PC-9 (cell line): ENCODE results near the gene LAMTOR5. TPM values are rescaled to one million over a fixed set of nuclear protein-coding genes. Genes with fewer than 3 reads are reported as not detected.

Experiments used
- BruUV-seq: library from RNA; stranded (reverse); fragments of 400-500 nt; replicated peaks from 2 replicates; lab custom pipeline; 2021; lab: Mats Ljungman, UMichigan
- CTCF ChIA-PET: fragments of 300-600 bp; sonication (Branson Sonifier 250); formaldehyde crosslinking; loops from one replicate; lab custom pipeline; 2022; ENCODE audit warnings: antibody characterized with exemption; lab: Charles Lee
- POLR2A ChIA-PET: fragments of 300-600 bp; sonication (Branson Sonifier 250); formaldehyde crosslinking; loops from one replicate; lab custom pipeline; 2022; ENCODE audit warnings: antibody characterized with exemption; ENCODE audit not compliant: unreplicated experiment; lab: Charles Lee
- DNase-seq, 2 experiments: peaks; one replicate each; pipeline versions ENCODE4 v3.0.0 to v3.0.0-alpha.2; 2015 to 2022; ENCODE audit warnings: mixed read lengths in 1 of 2
- H2AFZ ChIP-seq: fragments of 200-600 bp; sonication (generic); 2 replicates; pipeline ENCODE4 v1.8.1; 2017; ENCODE audit warnings: antibody characterized with exemption
- H3F3A ChIP-seq: fragments of 200-600 bp; sonication (generic); 2 replicates; pipeline ENCODE4 v1.8.1; 2017; ENCODE audit warnings: antibody characterized with exemption, mild to moderate bottlenecking, low read depth; ENCODE audit not compliant: insufficient read depth
- H3K27ac ChIP-seq: fragments of 200-600 bp; sonication (generic); 2 replicates; pipeline ENCODE4 v1.6.1; 2016; ENCODE audit warnings: mixed run types
- H3K27me3 ChIP-seq: fragments of 200-600 bp; sonication (generic); 2 replicates; pipeline ENCODE4 v1.6.1; 2016; ENCODE audit warnings: low read depth, mixed run types; ENCODE audit not compliant: insufficient read depth
- H3K36me3 ChIP-seq: fragments of 200-600 bp; sonication (generic); 2 replicates; pipeline ENCODE4 v1.6.1; 2016; ENCODE audit warnings: low read depth, mixed run types
- H3K4me1 ChIP-seq: fragments of 200-600 bp; sonication (generic); replicated peaks from 2 replicates; pipeline ENCODE4 v1.6.1; 2016; ENCODE audit warnings: mixed run types; ENCODE audit not compliant: insufficient read depth
- H3K4me2 ChIP-seq: fragments of 200-600 bp; sonication (generic); 2 replicates; pipeline ENCODE4 v1.6.1; 2017; ENCODE audit warnings: mixed run types
- H3K4me3 ChIP-seq: fragments of 200-600 bp; sonication (generic); 2 replicates; pipeline ENCODE4 v1.6.1; 2016; ENCODE audit warnings: mixed run types
- H3K79me2 ChIP-seq: fragments of 200-600 bp; sonication (generic); 2 replicates; pipeline ENCODE4 v1.6.1; 2017; ENCODE audit warnings: low read depth, mixed run types
- H3K9me2 ChIP-seq: fragments of 200-600 bp; sonication (generic); 2 replicates; pipeline ENCODE4 v1.8.1; 2017; ENCODE audit warnings: mild to moderate bottlenecking; ENCODE audit not compliant: insufficient read depth
- H3K9me3 ChIP-seq: fragments of 200-600 bp; sonication (generic); 2 replicates; pipeline ENCODE4 v1.8.1; 2016; ENCODE audit warnings: low read depth; ENCODE audit not compliant: insufficient read depth
- H4K20me1 ChIP-seq: fragments of 200-600 bp; sonication (generic); 2 replicates; pipeline ENCODE4 v1.8.1; 2017; ENCODE audit not compliant: insufficient read depth
- CTCF ChIP-seq: fragments of 200-600 bp; sonication (generic); conservative IDR thresholded peaks from 2 replicates; pipeline ENCODE4 v1.6.1; 2017; ENCODE audit warnings: mixed run types, antibody characterized with exemption, mild to moderate bottlenecking, moderate library complexity
- EZH2 ChIP-seq: fragments of 200-600 bp; sonication (generic); IDR thresholded peaks from 2 replicates; pipeline ENCODE4 v1.8.0; 2017; ENCODE audit warnings: antibody characterized with exemption, low read depth
- intact Hi-C: fragments of 100-400 bp; cut with micrococcal nuclease; formaldehyde crosslinking; loops from one replicate; pipeline ENCODE4 v1.10.0; 2022; ENCODE audit not compliant: unreplicated experiment
- total RNA-seq: library from RNA; stranded (reverse); gene quantifications from 2 replicates; pipeline ENCODE4 v1.2.3, GENCODE V29; 2021

LAMTOR5 gene
- total RNA-seq, 1 experiment from 2014 or later, result 140 TPM

- DNase-seq, result no peak
- H4K20me1 ChIP-seq, result no peaks in the 10 kb centered on the region
- H3K9me2 ChIP-seq, result no peaks in the 10 kb centered on the region
- no peak overlapping the region for H3K27ac ChIP-seq
- ChIA-PET POLR2A (no interaction called here), CTCF (no interaction called here)
- BruUV-seq, result no TSS peak
- no peaks in the 10 kb centered on the region for H3F3A ChIP-seq
- no peak overlapping the region for H2AFZ ChIP-seq
- no peak overlapping the region for H3K4me3 ChIP-seq
- H3K27me3 ChIP-seq, result peaks cover 58% of the 10 kb centered on the region
- H3K4me2 ChIP-seq, result no peak overlapping the region
- H3K36me3 ChIP-seq, result no peaks in the 10 kb centered on the region
- 0 out of 2 replicates have a peak, but pooled peaks cover 6% of the 10 kb centered on the region for H3K4me1 ChIP-seq
- H3K79me2 ChIP-seq, result no peaks in the 10 kb centered on the region
- intact Hi-C loops, result no loop called here
- TF ChIP-seq EZH2 (no peak), CTCF (no peak)
- no peaks in the 10 kb centered on the region for H3K9me3 ChIP-seq
Measured at GRCh38 chr1:110452330-110452729, 44.8 kb upstream of the LAMTOR5 start.

DNA sequence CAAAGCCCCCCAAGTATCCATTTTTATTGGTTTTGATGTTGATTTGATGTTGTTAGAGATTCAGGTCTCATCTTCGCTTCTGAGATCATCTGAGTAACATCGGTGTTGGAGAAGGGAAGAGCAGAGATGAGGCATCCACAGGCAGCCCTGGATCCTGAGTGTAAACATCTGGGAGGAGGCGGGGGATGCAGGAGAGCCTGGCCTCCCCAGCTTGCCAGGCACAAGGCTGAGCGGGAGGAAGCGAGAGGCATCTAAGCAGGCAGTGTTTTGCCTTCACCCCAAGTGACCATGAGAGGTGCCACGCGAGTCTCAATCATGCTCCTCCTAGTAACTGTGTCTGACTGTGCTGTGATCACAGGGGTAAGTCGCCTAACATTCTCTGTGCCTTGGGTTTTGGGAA lies 43.4 kb upstream of the LAMTOR5 start, which contains the start of gene PROK1:
PROK1 (plus strand) TSS at position 221 of the 400 bp plus-strand sequence; CDS start at position 289, 68 bp downstream.
- Histone ChIP-seq H3K9me3 (no peaks in the 10 kb centered on the region), H2AFZ (no peak within 1 kb of the TSS), H3K4me1 (0 out of 2 replicates have a peak, but pooled peaks cover 6% of the 10 kb centered on the region), H3K4me3 (no peak within 1 kb of the TSS), H3K36me3 (no peaks in the 10 kb centered on the region), H4K20me1 (no peaks in the 10 kb centered on the region), H3K79me2 (no peaks in the 10 kb centered on the region), H3K27ac (no peak within 1 kb of the TSS), H3K4me2 (0 out of 2 replicates have a peak within 1 kb of the TSS, but pooled peaks have one; percentile 7), H3F3A (no peaks in the 10 kb centered on the region), H3K27me3 (peaks cover 60% of the 10 kb centered on the region), H3K9me2 (no peaks in the 10 kb centered on the region)
- no TSS peak for BruUV-seq
- TF ChIP-seq CTCF (no peak), EZH2 (no peak)
- POLR2A ChIA-PET, result no interaction called here
- DNase-seq, result no peak
- intact Hi-C loops, result no loop called here
- CTCF ChIA-PET, result interaction anchor here (0.9 to 1.4 kb wide), 2 partner anchors 9 to 45 kb away, joined by 3 read pairs; no protein-coding TSS in a partner anchor

DNA sequence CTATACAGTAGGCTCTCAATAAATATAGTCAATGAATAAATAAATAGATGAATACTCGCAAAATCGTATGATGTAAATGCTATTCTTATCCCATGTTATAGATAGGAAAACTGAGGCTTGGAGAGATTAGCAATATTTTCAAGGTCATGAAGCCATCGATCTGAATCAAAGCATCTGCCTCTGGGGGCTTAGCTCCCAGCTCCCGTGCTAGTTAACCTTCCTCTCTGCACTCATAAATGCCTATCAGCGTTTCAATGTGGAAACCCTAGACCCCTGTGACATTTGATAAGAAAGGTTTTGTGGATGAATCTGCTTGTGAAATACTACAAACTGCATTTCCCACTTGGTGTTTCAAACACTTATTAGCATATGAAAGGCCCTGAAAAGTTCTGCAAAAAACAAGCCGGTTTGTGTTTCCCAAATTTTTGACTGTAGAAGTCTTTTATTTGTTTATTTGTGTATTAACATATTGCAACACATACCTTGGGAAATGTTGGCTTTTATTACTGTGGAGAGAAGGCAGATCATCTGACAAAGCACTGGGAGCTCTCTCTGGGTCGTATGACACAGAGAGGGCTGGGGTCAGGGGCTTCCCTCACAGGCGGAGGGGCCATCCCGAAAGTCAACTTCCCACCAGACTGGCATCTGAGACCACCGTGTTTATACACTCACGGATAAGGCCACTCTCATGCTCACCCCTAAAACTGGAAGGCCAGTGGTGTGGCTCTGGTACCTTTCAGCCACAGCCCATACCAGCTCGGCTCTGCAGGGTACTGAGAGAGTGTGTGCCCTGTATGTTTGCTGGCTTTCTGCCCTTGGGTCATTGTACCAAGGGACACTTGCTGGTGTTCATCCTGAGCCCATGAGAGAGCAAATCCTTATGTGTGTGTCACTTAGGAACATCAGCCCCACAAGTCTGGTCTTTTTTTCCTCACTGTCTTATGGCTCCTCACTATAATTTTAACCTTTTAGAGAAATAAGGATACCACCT lies 42.5 kb upstream of the LAMTOR5 start:
- CTCF ChIA-PET, result interaction anchor here (1.4 kb wide), 1 partner anchor 46 kb away, joined by 3 read pairs; no protein-coding TSS in a partner anchor

More for the DNA sequence above, 42.5 kb upstream of the LAMTOR5 start:
- Histone ChIP-seq H3K4me3 (no peak overlapping the region), H3K4me1 (0 out of 2 replicates have a peak, but pooled peaks cover 6% of the 10 kb centered on the region), H3K9me2 (no peaks in the 10 kb centered on the region), H3K27ac (no peak overlapping the region), H3K79me2 (no peaks in the 10 kb centered on the region), H3K36me3 (no peaks in the 10 kb centered on the region), H3K27me3 (peaks cover 60% of the 10 kb centered on the region), H3K9me3 (no peaks in the 10 kb centered on the region), H4K20me1 (no peaks in the 10 kb centered on the region), H3F3A (no peaks in the 10 kb centered on the region), H2AFZ (no peak overlapping the region), H3K4me2 (0 out of 2 replicates have a peak overlapping the region, but pooled peaks have one; percentile 7)
- intact Hi-C loops, result no loop called here
- TF ChIP-seq CTCF (no peak), EZH2 (no peak)
- no peak for DNase-seq
- BruUV-seq, result no TSS peak
- POLR2A ChIA-PET, result no interaction called here
